HG03439 (cell line): ENCODE measurements around the gene ENTPD7.
"Not testable (repeated sequence)": the region's sequence is repeated elsewhere in the genome, so short reads cannot be mapped to it uniquely, and the experiment has no call there.

ENCODE experiments used
- ATAC-seq: cut with Tn5 transposase; IDR thresholded peaks from one replicate; pipeline ENCODE4 v1.9.1; 2021; ENCODE audit warnings: mild to moderate bottlenecking, moderate library complexity; ENCODE audit not compliant: unreplicated experiment

The ENTPD7 gene

GRCh38 chr10:99740933-99741559 is 81.7 kb downstream of the ENTPD7 start:
- ATAC-seq: no peak

GRCh38 chr10:99742254-99742653 is 82.9 kb downstream of the ENTPD7 start:
- no peak for ATAC-seq

- ATAC-seq: no peak
Measured at GRCh38 chr10:99742701-99743100, 83.4 kb downstream of the ENTPD7 start.

DNA sequence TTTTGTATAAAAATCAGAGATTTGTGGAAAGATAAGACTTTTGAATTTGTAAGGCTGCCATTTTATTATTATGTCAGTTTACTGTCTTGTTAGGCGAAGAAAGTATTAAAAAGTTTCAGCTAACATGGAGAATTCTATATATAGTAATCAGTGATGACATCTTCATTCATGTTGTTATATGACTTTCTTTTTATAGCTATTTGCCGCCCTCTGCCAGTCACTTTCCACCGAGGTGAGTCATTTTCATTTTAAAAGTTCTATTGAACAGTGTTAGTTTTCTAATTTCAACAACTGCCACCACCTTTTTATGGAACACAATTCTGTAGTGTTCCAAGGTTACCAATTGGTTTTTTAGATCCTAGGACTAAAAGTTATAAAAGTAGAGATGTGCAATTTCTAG is 84.5 kb downstream of the ENTPD7 start:
- no peak for ATAC-seq

- ATAC-seq: not testable (repeated sequence)
Measured at GRCh38 chr10:99746166-99746565, 86.9 kb downstream of the ENTPD7 start.

GRCh38 chr10:99748823-99749451 is 89.6 kb downstream of the ENTPD7 start:
- ATAC-seq: no peak

DNA sequence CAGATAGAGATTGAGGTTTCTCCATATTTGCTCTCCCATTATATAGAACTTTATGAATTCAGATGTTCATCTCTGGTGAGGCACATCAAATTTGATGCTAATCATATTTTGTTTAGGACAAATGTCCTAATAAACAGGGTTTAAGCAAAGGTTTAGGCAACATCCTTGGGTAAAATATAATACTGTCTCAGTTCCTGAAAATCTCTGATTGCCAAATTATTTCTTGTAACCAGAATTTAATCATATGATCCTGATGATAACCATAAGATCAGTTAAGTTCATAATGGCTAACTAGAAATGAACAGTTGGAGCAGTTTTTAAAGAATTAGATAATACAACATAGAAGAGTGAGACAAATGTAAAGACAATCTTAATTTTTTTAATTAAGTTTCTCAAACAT is 91.3 kb downstream of the ENTPD7 start:
- no peak for ATAC-seq

- ATAC-seq: no peak
Measured at GRCh38 chr10:99754670-99755069, 95.4 kb downstream of the ENTPD7 start.
